NCI-H82 (cell line): ENCODE data around the gene MARF1.
A peak's percentile ranks its signal among the peaks of the same experiment; 100 is the strongest.
"Not testable (repeated sequence)": the region's sequence is repeated elsewhere in the genome, so short reads cannot be mapped to it uniquely, and the experiment has no call there.

ENCODE experiments used
- DNase-seq: peaks from one replicate; lab custom pipeline; 2025; lab: John Stamatoyannopoulos, UW

MARF1 gene

GRCh38 chr16:15601212-15601879, 41.6 kb downstream of the MARF1 start:
- DNase-seq: no peak

GRCh38 chr16:15599303-15600070, 43.5 kb downstream of the MARF1 start:
- no peak for DNase-seq

- DNase-seq: no peak
Observed at GRCh38 chr16:15598648-15599190, 44.2 kb downstream of the MARF1 start.

GRCh38 chr16:15597822-15598647, 44.9 kb downstream of the MARF1 start:
- no peak for DNase-seq

- DNase-seq: no peak
Observed at GRCh38 chr16:15597135-15597534, 45.8 kb downstream of the MARF1 start.

GRCh38 chr16:15594711-15595320, 48.1 kb downstream of the MARF1 start:
- no peak for DNase-seq

GRCh38 chr16:15593235-15593634, 49.7 kb downstream of the MARF1 start:
- no peak for DNase-seq

- DNase-seq: no peak
Observed at GRCh38 chr16:15592324-15592723, 50.6 kb downstream of the MARF1 start.

- no peak for DNase-seq
Observed at GRCh38 chr16:15587152-15587825, 55.7 kb downstream of the MARF1 start.

GRCh38 chr16:15586716-15587115, 56.2 kb downstream of the MARF1 start:
- DNase-seq: no peak

GRCh38 chr16:15585956-15586355, 57.0 kb downstream of the MARF1 start:
- no peak for DNase-seq

- no peak for DNase-seq
Observed at GRCh38 chr16:15583526-15583925, 59.4 kb downstream of the MARF1 start.

- no peak for DNase-seq
Observed at GRCh38 chr16:15581127-15581815, 61.7 kb downstream of the MARF1 start.

- DNase-seq: no peak
Observed at GRCh38 chr16:15578824-15579223, 64.1 kb downstream of the MARF1 start.

- DNase-seq: peak; percentile 89
Observed at GRCh38 chr16:15576960-15577958, 65.7 kb downstream of the MARF1 start.

- no peak for DNase-seq
Observed at GRCh38 chr16:15575293-15576049, 67.5 kb downstream of the MARF1 start.

GRCh38 chr16:15574614-15574948, 68.4 kb downstream of the MARF1 start:
- no peak for DNase-seq

- not testable (repeated sequence) for DNase-seq
Observed at GRCh38 chr16:15573896-15574613, 68.9 kb downstream of the MARF1 start.
